Stimulated activated CD8-positive, alpha-beta memory T cell treated with anti-CD3 and anti-CD28 coated beads, Interleukin-4, amount 100 ng/mL, for 24 hours (primary cell): ENCODE results near the gene TTN.

Source experiments
- DNase-seq: peaks from one replicate; pipeline ENCODE4 v3.0.0-alpha.2; 2020; ENCODE audit warnings: low read depth

Gene TTN

DNA sequence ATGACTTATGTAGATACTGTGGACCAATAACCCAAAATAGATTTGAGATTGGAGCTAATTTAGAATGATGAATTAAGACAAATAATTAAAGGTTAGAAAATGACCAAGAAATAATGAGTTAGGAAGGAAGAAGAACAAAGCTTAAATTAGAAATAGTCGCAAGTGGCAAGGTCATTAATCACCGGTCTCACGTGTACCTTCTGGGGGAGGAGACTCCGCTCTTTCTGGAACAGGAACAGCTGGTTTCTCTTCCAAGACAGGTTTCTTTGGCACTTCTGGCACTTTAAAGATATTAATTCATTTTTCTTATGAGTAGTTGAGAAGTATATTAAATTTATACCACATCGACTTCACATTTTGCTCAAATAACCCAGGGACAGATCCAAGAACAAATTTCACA, 156.7 kb downstream of the TTN start:
- DNase-seq: no peak

DNA sequence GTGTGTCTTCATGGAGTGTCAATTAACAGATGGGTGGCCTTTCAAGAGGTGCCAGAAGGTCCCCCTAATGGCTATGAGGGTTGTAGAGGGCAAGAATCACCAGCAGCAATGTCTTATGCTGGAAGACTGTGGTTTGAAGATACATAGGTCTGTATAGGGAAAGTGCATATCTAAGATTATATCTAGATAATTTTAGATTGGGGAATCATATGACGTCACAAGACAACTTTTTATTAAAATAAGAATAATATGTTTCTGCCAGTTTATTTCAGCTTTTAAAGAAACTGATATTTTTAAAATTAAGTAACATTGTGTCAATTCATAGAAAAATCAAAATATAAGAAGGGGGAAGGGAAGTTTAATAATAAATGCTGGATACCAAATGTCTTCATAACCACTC, 162.3 kb downstream of the TTN start:
- no peak for DNase-seq

GRCh38 chr2:178641498-178641897, 165.7 kb downstream of the TTN start:
- no peak for DNase-seq

- DNase-seq: no peak
Measured at GRCh38 chr2:178635897-178636296, 171.3 kb downstream of the TTN start.

DNA sequence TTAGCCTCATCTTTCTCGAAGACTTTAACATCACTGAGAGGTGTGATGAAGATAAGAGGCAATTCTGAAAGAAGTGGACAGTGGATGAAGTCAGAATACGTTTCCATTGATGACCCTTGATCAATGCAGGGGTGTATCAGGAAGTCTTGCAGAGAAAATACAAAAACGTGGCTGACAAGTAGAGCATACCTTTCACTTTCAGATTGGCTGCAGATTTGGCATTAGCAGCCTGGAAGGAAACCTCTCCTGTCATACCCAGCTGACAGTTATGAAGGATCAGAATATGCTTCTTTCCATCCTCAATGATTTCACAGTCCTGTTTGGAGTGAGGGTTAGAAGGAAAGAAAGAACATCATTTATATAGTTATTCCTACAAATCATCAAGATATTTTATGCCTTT, 174.5 kb downstream of the TTN start:
- no peak for DNase-seq

DNA sequence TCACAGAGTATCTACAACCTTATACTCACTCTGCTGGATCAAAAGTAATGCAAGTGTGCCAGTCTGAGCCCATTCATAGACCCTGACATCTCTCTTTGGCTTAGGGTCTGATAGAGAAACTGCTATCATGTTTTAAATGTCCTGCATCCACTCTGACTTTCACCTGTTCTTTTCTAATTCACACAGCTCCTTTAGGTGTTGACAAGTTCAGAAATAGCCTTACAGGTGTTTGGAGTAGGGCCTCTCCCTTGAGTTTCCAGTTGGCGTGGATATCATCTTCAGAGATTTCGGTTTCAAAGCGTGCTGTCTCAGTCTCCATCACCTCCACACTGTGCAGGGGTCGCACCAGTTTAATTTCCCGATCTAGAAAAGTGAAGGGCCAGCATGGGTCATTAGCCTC, 176.6 kb downstream of the TTN start:
- no peak for DNase-seq

DNA sequence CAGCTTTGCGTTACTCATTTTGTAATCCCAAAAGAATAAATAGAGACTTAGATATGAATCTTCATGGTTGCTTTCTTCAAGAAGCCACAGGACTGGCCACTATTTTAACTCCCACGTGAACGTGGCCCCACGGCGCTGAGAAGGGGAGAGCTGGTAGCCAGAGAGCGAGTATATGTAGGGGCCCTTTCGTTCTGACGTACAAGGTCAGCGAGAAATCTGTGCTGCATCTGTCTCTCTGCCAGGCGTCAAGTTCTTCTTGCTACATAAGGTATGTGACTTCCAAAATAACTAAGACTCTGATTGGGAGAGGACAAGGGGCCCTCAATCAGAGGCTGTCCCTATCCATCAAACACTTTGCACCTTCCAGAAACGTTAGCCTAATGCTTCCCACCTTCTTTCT, 177.8 kb downstream of the TTN start:
- DNase-seq: no peak

- no peak for DNase-seq
Measured at GRCh38 chr2:178628605-178629004, 178.6 kb downstream of the TTN start.

DNA sequence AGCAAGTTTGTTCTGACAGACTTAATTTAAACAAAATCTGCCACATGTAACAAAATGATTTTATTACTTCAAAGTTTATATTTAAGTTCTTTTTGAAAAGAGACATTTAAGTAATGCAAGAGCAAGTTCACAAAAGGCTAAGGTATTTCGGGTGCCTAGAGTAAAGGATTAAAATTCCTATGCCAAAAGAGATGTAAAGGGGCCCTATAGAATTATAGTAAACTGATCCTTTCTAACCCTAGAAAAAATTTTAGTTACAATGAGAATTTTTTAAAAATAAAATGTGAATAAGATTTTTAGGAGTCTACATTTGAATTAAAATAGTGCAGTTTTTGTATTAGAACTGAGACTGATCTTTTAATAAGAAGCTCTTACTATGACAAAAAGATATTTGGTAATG, 179.8 kb downstream of the TTN start:
- no peak for DNase-seq

DNA sequence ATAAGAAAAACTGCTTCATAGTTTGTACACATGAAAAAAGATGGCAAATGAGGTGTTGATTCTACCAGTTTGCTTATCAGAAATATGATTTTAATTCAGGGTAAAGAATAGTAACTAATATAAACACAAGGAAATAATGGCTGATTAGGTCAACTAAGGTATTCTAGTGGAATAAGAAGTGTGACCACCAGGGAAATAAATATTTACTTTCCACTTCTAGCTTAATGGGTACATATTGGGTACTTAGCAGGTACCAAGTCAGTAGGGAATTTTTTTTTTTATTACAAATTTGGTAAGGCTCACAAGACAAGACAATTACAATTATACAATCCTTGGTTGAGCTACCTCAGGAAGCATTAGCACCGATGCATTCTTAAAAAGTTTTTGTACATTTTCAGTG, 191.3 kb downstream of the TTN start:
- no peak for DNase-seq

DNA sequence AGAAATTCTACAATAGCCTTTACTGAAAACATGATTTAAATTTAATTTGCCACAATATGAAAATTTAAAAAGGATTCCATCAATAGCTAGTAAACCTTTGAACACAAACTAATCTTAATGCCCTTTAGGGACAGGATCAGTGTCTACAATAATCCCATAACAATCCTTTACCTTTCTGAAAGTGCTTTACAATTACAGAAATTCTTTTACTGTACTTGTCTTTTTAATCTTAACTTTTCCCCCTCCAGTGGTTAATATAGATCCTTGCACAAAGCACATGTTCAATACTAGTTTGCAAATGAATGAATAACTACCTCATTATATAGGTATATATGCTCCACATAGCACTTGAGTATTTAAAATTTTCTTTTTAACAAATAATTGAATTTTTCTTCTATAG, 204.3 kb downstream of the TTN start:
- no peak for DNase-seq

DNA sequence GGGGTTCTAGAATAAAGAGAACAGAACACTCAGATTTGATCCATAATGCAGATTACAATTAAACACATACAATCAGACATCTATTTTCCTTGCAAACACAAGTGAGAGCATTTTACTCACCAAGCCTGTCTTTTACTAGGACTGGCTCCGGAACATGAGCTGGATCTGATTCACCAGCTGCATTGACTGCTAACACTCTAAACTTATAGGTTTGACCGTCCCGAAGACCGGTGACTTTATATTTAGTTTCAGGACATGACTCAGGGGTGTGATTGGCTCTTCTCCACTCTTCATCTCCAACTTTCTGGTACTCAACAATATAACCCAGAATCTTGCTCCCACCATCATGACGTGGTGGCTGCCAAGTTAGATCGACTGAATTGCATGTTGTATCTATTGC, 214.6 kb downstream of the TTN start:
- no peak for DNase-seq

GRCh38 chr2:178589335-178589734, 217.9 kb downstream of the TTN start:
- DNase-seq: no peak

GRCh38 chr2:178584666-178585065, 222.6 kb downstream of the TTN start:
- no peak for DNase-seq

GRCh38 chr2:178579006-178579405, 228.2 kb downstream of the TTN start:
- DNase-seq: no peak

DNA sequence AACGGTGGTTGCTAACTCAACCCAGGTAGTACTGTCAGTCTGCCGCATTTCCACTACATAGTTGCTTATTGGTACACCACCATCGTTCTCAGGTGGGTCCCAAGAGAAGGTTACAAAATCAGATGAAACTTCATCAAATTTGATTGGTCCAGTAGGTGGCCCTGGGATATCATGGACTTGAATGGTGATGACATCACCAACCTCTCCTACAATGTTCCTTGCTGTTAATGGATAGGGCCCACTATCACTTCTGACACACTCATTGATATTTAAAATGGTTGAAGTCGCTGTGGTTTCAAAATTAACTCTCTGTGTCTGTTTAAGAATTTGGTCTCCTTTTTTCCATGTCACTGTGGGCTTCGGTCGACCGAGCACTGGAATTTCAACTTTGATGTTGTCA, 232.4 kb downstream of the TTN start:
- no peak for DNase-seq

- no peak for DNase-seq
Measured at GRCh38 chr2:178568227-178568626, 239.0 kb downstream of the TTN start.

DNA sequence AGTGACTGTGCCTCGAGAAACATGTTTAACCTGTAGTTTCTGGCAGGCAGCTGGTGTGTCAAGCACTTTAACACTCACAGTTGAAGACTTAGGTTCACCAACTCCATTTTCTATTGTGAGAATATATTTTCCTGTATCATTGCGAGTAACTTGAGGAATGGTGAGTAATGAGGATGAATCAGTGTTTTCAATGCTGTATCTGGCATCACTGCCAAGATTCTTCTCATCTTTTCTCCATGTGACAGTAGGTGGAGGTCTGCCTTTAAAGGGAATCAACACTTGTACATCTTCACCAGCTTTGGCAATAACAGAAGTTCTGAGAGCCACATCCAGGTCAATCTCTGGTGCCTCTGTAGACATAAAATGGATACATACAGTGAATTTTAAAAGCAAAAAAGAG, 254.2 kb downstream of the TTN start:
- DNase-seq: no peak

DNA sequence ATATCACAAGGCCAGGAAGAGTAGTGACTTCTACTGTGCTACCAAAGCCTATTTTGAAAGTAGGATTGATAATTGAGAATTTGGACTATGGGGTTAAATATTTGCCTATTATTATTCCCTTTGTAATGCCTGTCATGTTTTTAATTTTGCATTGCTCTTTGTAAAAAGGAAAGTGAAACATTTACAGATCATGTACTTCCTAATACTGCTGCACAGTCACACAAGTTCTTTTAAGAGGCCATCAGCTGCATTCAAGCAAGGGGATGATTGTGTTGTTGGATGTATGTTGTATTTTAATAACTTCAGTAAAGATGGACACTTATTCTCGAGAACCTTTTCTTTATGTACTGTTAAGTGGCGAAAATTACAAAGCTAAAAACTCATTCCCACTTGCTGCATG, 256.9 kb downstream of the TTN start:
- no peak for DNase-seq

GRCh38 chr2:178542569-178542968, 264.7 kb downstream of the TTN start:
- DNase-seq: no peak

DNA sequence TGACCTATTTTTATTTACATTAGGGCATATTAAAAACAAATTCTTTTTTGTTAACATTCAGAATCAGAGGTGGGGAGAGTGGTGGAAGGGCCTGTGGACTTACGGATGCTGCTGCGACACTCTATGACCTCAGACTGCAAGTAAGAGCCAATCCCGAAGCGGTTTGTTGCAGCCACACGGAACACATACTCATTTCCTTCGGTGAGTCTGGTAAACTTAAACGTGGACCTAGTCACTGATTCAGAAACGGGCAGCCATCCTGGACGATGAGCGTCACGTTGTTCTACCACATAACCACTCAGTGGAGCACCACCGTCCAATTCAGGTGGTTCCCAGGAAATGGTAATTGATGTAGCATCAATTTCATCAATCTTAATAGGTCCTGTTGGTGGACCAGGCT, 265.1 kb downstream of the TTN start:
- no peak for DNase-seq

GRCh38 chr2:178536037-178536436, 271.2 kb downstream of the TTN start:
- no peak for DNase-seq

DNA sequence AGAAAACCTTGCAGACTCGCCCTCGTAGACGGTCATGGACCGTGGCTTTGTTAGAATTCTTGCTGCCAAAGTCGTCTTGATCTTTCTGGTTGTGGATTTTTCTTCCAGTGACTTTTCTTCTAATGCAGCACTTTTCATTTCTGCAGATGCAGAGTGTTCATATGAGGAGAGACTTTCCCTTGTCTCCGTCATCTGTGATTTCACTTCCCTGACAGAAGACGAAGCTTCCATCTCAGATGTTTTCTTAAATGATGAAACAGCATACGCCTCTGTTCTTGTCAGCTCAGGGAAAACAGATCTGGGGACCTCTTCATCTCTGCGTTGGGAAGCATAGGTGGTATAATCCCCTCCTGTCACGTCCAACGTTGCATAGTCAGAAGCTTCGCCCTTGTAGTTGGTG, 276.1 kb downstream of the TTN start:
- DNase-seq: no peak

DNA sequence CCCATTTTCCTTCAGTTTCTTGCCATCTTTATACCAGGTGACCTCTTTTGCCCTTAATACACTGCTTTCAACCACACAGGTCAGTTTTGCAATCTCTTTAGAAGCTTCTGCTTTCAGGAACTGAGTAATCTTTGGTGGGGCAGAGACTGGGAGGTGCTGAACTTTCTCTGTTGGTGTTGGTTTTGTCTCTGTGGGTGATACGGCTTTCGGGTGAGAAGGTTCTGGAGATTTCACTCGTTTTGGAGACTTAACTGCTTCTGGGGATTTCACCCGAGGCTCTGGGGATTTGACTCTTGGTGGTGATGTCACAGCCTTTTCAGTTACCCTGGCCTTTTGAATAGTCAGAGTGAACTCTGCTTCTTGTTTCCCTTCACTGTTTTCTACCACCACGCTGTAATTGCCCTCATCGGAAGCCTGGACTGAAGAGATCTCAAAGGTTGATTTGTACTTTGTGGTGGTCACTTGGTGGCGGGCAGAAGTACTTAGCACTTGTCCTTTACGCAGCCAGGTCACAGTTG, 276.5 kb downstream of the TTN start:
- DNase-seq: no peak

- DNase-seq: no peak
Measured at GRCh38 chr2:178530131-178530530, 277.1 kb downstream of the TTN start.
